Hematopoietic multipotent progenitor cell treated with erythropoietin and hydrocortisone succinate and interleukin-3 and kit ligand, for 17 days (in vitro differentiated cells): ENCODE measurements around the gene ZNF592.
A peak's percentile ranks its signal among the peaks of the same experiment; 100 is the strongest.
"Not testable (repeated sequence)": the region's sequence is repeated elsewhere in the genome, so short reads cannot be mapped to it uniquely, and the experiment has no call there.

ENCODE experiments used
- DNase-seq: peaks from one replicate; pipeline ENCODE4 v3.0.0-alpha.2; 2015; ENCODE audit warnings: low spot score

ZNF592 gene, protein sequence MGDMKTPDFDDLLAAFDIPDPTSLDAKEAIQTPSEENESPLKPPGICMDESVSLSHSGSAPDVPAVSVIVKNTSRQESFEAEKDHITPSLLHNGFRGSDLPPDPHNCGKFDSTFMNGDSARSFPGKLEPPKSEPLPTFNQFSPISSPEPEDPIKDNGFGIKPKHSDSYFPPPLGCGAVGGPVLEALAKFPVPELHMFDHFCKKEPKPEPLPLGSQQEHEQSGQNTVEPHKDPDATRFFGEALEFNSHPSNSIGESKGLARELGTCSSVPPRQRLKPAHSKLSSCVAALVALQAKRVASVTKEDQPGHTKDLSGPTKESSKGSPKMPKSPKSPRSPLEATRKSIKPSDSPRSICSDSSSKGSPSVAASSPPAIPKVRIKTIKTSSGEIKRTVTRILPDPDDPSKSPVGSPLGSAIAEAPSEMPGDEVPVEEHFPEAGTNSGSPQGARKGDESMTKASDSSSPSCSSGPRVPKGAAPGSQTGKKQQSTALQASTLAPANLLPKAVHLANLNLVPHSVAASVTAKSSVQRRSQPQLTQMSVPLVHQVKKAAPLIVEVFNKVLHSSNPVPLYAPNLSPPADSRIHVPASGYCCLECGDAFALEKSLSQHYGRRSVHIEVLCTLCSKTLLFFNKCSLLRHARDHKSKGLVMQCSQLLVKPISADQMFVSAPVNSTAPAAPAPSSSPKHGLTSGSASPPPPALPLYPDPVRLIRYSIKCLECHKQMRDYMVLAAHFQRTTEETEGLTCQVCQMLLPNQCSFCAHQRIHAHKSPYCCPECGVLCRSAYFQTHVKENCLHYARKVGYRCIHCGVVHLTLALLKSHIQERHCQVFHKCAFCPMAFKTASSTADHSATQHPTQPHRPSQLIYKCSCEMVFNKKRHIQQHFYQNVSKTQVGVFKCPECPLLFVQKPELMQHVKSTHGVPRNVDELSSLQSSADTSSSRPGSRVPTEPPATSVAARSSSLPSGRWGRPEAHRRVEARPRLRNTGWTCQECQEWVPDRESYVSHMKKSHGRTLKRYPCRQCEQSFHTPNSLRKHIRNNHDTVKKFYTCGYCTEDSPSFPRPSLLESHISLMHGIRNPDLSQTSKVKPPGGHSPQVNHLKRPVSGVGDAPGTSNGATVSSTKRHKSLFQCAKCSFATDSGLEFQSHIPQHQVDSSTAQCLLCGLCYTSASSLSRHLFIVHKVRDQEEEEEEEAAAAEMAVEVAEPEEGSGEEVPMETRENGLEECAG (N-terminal part only)

DNA sequence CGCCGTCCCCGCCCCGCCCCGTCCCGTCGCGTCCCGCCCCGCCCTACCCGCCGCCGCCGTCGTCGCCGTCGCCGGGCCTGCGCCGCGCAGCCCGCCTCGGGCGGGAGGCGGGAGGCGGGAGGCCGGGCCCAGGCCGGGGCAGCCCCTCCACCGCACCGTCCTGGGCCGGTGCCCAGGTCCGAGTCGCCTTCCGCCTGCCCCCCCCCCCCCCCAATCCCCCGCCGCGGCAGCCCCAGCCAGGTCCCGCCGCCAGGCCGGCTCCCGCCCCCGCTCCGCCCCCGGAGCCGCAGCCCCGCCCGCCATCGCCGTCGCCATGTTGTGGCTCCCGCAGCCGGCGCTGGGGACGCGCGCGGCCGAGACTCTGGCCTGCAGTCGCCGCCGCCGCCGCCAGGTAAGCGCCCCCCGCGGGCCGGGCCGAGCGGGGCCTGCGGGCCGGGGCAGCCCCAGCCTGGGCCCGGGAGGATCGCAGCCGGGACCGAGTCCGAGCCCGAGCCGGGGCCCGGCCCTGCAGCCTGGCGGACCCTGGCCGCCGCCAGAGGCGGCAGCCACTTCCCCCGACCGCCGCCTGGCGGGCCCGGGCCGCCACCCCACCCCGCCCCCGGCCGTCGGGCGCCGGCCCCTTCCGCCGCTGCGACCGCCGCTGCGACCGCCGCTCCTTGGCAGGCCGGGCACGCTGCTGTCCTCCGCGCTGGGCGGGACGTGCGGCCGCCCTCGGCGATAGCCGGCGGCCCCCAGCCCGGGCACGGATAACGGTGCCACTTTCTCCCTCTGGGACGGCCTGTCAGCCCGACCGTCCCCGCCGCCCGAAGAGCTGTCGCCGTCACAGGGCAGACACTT lies at the start of gene ZNF592:
Gene ZNF592 (plus strand): TSS at position 319 of the 837 bp plus-strand sequence. CDS start 34,084 bp downstream, outside the sequence.
- peak; percentile 82 for DNase-seq

DNA sequence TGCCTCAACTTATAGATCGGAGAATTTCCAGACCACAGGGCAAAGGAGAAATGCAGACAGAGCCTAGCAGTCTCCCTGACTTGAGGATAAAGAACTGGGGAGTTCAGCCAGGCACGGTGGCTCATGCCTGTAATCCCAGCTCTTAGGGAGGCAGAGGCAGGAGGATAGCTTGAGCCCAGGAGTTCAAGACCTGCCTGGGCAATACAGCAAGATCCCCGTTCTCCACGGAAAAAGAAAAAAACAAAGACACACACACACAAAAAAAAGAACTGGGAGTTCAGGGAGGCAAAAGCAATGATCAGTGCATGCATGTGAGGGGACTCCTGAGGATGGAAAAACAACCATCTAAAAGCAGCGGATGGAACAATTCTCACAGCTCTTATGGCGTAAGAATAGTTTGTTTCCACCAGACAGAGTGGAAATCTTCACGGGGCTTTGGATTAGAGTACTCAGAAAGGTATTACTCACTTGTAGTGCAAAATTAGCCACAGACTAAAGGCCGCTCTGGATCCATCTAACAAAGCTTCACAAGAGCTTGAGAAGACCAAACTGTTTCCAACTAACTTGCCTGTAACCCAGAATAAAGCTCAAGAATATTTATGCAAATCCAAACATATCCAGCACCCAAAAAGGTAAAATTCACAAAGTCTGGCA lies 48.7 kb upstream of the ZNF592 start:
- DNase-seq, result no peak

DNA sequence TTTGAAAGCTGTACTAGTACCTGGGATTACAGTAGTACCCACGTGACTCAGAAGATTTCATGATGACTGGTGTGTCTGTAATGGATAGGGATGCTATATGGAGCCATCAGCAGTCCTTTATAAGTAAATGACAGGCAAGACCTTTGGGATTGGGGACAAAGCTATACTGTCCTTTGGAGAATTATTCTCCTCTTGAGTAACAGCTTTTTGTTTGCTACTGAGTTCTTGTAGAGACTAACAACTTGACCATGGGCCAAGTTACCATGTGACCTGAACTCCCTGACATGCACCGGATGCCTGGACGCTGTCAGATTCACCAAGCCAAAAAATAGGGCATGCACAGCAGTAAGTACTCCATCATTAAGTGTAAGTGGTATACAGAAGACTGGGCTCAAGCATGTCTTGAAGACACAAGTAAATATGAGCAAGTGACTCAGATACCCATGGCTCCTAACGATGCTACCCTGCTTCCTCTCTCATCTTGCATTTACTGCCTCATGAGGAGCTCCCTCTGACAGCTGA lies 45.4 kb upstream of the ZNF592 start:
- DNase-seq, result no peak

DNA sequence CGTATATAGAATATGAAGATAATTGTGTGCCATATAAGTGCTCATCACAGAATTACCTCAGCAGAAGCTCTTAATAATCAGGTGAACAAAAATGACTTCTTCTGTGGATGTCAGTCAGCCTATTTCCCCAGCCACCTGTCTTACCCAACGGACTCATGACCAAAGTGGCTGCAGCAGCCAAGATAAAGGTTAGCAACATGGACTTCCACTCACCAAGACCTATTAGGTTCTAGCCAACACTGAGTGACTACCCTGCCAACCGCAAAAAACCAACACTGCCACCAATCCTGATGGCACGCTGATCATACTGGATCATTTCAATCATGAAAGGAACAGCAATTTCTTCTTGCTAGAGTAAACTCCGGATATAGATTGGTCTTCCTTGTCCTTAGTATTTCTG lies 44.6 kb upstream of the ZNF592 start:
- no peak for DNase-seq

DNA sequence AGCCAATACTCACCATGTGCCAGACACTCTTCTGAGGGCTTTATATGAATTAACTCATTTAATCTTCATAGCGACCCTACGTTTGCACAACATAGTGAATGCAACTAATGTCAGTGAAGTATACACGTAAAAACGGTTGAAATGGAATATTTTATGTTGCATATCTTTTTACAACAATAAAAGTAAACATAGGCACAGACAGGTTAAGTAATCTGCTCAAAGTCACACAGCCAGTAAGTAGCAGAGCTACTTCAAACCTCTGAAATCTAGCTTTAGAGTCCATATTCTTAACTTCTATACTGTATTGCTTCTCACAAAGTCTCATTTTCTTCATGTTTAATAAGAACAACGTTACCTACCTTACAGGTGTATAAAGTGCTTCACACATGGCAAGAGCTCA lies 34.0 kb upstream of the ZNF592 start:
- no peak for DNase-seq

DNA sequence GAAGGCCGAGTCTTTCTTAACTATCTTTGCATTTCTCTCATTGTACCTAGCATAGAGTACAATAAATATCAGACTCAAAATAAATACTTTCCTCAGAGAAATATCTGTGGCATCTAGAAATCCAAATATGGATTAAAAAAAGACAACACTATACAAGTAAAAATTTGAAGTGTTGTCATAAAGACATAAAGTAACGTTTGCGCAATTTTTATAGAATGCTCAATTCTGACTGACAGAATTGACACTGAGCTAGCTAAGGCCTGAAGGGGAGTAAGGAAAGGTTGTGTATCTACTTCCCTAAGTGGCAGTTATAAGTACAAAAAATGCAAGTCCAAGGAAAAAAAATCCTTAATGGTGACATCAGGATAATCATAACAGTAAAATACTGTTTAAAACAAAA lies 33.6 kb upstream of the ZNF592 start:
- no peak for DNase-seq

DNA sequence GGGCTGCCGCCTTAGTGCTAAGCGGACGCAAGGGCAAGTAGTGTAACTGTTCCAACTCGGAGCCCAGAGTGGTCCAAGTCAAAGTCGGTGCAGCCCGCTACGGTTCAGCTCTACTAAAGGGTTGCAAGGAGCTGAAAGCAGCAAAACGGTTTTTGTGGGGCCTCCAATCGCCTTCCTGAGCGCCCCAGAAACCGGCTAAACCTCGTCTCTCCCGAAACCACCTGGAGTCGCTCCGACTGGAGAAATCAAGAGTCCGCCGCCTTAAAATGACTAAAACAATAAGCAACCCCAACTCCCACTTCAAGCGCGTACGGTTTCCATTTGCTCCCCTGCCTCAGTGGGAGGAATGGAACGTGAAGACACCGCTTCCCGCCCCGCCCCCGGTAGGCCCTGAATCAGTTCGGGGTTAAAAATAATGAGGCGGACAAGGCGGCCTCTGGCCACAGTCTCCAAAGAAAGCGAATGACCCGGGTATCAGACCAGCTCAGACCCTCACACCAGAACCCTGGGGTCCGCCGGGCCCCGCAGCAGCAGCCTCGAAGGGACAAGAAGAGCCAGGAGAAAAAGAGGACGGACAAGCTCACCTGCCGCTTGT lies 32.9 kb upstream of the ZNF592 start:
- DNase-seq, result peak; percentile 22

DNA sequence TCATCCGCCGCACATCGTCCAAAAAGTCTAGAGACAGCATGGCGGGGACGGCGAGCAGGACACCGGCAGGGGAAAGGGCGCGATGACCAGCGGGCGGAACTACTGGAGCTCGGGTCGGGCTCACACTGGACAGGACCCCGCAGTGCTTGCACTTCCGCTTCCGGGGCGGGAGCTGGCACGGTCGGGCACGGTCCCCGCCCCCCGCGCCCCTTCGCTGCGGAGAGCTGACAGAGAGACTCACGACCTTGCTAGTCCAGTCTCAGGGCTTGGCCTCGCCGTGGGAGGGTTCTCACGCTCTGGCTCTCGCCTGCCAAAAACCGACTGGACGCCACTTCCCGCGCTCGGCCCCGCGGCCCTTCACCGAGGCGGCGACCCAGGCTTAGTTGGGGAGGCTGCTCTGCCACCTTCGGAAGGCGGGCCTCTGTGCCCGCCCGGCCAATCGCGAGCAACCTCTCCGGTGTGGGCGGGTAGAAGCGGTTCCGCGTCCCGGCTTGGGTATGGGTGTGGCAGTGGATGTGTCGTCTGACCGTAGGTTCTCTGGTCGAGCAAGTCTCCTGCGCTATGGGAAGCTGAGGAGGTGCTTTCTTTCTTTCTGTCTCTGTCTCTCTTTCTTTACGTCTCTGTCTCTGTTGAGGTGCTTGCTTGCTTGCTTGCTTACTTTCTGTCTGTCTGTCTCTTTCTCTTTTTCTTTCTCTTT lies 32.2 kb upstream of the ZNF592 start, which contains the start of gene SEC11A:
Gene SEC11A (minus strand): TSS at position 104 of the 697 bp plus-strand sequence. CDS start 64 bp downstream, at position 40.
- peak; percentile 93 for DNase-seq

DNA sequence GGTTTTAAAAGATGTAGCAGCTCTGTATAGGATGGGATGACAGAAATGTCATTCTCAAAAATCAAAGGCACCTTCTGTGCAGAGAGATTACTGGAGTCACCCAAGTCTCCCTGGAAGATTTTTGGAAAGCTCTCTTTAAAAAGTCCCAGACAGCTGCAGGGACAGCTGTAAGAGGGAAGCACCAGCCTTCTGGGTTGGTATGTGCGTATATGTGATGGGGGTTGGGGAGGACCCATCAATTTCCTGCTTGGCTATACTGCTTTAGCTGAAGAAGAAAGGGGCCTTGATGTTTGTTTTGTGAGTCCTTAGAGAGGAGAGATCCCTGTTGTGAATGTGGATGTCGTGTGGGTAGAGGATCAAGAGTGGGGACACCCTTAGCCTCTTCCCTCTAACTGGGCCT lies 27.0 kb upstream of the ZNF592 start:
- DNase-seq, result no peak

DNA sequence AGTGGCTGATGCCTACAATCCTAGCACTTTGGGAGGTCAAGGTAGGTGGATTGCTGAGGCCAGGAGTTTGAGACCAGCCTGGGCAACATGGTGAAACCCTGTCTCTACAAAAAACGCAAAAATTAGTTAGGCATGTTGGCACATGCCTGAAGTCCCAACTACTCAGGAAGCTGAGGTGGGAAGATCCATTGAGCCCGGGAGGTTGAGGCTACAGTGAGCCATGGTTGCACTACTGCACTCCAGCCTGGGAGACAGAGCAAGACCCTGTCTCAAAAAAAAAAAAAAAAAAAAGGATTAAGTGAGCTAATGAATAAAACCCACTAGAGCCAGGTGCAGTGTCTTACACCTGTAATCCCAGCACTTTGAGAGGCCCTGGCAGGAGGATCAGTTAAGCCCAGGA lies 25.8 kb upstream of the ZNF592 start:
- no peak for DNase-seq

DNA sequence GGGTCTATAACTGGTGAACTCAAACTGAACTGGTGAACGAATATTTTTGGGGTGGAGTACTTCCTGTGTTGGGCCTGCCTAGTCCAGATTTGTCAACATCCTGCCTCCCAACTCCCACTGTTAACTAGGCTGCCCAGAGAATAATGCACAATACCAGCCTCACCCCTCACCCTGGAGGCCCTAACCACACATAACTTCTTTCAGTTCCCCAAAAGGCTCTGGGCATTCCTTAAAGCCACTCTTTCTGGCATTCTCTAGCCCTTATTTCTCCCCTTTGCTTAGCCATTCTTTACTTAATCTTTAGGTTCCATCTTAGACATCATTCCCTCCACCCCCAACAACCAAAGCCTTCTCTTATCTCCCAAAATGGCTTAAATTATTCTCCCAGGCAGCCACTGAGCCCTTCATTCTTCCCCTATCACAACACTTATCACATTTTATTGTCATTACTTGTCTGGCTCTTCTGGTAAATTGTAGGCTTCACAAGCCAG lies 23.3 kb upstream of the ZNF592 start:
- no peak for DNase-seq

DNA sequence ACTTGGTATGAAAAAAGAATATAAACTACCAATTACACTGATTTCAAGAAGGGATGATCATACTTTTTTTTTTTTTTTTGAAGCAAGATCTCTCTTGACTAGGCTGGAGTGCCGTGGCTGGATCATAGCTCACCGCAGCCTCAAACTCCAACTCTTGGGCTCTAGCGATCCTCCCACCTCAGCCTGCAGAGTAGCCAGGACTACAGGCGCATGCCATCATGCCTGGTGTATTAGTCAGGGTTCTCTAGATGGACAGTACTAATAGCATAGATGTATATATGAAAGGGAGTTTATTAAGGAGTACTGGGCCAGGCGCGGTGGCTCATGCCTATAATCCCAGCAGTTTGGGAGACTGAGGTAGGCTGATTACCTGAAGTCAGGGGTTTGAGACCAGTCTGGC lies 21.0 kb upstream of the ZNF592 start:
- DNase-seq, result no peak

DNA sequence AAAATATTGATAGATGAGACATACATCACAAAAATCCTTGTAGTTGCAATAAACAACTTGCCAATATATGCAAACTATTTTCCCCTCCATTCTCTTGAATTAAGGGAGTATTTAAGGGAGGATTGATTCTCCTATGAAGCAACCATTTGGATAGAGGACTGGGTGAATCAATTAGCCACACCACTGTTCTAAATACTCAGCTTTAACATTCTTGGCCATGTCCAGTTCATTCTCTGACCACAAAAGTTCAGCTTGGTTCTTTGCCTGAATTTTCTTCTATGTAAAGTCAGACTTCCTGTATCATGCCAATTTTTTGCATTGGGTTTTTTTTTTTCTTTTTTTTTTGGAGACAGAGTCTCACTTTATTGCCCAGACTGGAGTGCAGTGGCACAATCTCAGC lies 16.6 kb upstream of the ZNF592 start:
- no peak for DNase-seq

DNA sequence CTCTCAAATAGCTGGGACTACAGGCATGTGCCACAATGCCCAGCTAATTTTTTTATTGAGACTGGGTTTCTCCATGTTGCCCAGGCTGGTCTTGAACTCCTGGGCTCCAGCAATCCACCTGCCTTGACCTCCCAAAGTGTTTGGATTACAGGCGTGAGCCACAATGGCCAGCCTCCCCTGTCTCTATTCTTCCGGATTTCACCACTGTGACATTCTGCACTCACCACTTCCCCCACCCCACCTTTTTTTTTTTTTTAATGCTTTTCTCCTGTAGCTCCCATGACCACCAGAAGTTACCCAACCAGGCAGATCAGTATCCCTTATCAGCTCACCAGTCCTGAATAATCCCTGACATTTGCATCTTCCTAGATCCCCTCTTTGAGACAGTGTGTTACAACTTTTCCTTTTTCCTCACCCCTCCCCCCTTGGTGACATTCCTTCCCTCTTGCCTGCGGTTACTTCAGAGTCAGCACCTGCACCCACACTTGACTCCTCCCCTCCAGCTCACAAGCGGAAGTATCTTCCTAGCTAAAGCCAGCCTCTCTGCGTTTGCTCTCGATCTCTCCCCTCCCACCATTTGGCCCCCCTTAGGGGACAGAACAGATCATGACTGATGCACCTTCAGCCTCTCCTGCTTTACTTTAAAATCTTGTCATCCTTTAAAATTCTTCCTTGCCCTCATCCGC lies 13.5 kb upstream of the ZNF592 start:
- DNase-seq, result no peak

DNA sequence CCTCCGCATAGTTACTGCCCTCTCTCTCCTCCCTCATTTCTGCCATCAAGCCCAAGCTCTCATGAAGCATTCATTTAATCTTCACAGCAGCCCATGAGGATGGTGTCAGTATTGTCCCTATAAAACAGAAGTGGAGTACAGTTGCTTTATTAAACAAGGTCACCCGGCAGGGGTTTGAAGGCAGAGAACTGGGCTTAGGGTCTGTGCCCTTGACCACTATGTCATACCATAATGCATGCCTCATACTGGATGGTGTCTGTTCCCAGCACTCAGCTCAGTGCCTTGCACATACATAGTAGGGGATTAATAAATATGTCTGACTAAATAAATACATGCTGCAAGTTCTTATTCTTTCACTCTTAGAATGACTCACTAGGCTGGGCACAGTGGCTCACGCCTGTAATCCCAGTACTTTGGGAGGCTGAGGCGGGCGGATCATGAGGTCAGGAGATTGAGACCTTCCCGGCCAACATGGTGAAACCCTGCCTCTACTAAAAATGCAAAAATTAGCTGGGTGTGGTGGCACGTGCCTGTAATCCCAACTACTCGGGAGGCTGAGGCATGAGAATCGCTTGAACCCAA lies 12.8 kb upstream of the ZNF592 start:
- not testable (repeated sequence) for DNase-seq

DNA sequence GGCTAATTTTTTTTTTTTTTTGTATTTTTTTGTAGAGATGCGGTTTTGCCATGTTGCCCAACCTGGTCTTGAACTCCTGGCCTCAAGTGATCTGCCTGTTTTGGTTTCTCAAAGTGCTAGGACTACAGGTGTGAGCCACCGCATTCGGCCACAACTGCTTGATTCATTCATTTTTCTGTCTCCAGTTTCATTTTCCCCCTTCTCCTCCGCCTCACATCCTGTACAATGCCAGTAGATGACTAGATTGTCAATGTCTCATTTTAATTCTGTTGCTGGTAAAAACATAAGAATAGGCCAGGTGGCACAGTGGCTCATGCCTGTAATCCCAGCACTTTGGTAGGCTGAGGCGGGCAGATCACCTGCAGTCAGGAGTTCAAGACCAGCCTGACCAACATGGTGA lies 12.0 kb upstream of the ZNF592 start:
- no peak for DNase-seq

DNA sequence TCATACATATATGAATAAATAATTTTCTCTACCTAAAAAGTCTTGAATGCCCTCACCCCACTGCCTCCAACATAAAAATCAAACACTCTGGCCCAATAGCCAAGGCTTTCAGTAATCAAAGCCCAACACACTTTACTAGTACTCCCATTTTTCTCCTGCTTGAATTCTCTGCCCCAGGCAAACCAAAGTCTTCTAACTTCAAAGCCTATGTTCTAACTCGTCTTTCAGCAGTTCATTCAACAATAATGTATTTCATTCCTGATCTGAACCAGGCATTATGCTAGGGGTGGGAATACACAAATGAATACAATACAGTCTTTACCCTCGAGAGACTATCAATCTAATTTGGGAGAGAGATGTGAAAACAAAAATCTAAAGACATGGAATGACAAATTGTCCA lies 11.4 kb upstream of the ZNF592 start:
- no peak for DNase-seq

DNA sequence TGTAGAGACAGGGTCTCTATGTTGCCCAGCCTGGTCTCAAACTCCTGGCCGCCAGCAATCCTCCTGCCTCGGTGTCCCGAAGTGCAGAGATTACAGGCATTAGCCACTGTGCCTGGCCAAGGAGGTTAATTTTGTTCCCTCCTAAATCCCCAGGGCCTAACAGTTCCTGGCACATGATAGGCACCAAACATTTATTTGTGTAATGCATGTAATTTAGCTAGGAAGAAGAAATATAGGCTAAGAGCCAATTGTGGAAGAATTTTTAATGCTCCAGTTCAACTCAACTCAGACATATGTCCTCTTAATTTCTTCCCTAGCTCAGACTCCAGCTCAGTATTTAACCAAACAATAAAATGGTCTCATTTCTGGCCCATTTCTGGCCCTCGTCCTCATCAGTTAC lies 7.7 kb upstream of the ZNF592 start:
- no peak for DNase-seq
